H1 (cell line): ENCODE data around the gene HMCN2. TPM values are rescaled to one million over a fixed set of nuclear protein-coding genes. Genes with fewer than 3 reads are reported as not detected.

Experiments
- CBX8 ChIP-seq: fragments of 300-800, 300-1000 bp; sonication (generic); IDR thresholded peaks from 2 replicates; pipeline ENCODE4 v1.7.1; 2016; ENCODE audit warnings: low read depth, low read length, borderline replicate concordance
- RFX5 ChIP-seq: IDR thresholded peaks from 2 replicates; pipeline ENCODE4 v1.6.1; 2011; ENCODE audit warnings: low read depth, low read length, improper control_type of control experiment, borderline replicate concordance
- RXRA ChIP-seq: IDR thresholded peaks from 2 replicates; pipeline ENCODE4 v1.6.1; 2011; ENCODE audit warnings: low read depth, mild to moderate bottlenecking, low read length, moderate library complexity; ENCODE audit not compliant: insufficient read depth
- SP4 ChIP-seq: IDR thresholded peaks from 2 replicates; pipeline ENCODE4 v1.6.1; 2012; ENCODE audit warnings: low read length, inconsistent platforms
- TCF12 ChIP-seq: IDR thresholded peaks from 2 replicates; pipeline ENCODE4 v1.6.1; 2011; ENCODE audit warnings: low read depth, mild to moderate bottlenecking, low read length
- TEAD4 ChIP-seq: IDR thresholded peaks from 2 replicates; pipeline ENCODE4 v1.6.1; 2012; ENCODE audit warnings: low read depth, low read length, inconsistent platforms, mixed read lengths
- ZNF274 ChIP-seq: IDR thresholded peaks from 2 replicates; pipeline ENCODE4 v1.7.0; 2012; ENCODE audit warnings: low read length, borderline replicate concordance; ENCODE audit errors: extremely low read depth
- polyA plus RNA-seq, 7 experiments: library from polyadenylated mRNA; depleted of rRNA in 3 of 7; stranded (reverse) in 5 of 7; unstranded in 2 of 7; fragments of >200 nt in 5 of 7; fragments of 200-250 nt in 2 of 7; gene quantifications; 1 replicate in 5 of 7; 2 replicates in 1 of 7; 4 replicates in 1 of 7; pipeline versions ENCODE4 v1.2.1 to v1.2.3, GENCODE V29; 2011 to 2013; ENCODE audit warnings: missing spikeins in 2 of 7, mixed read lengths in 2 of 7
- total RNA-seq: library from RNA; stranded (reverse); fragmentation: NEBNext Ultra II Directional; extraction: Animal tissue kit (Norgen Biotek cat#: 25700); gene quantifications from 2 replicates; pipeline ENCODE4 v1.2.1, GENCODE V29; 2021
- TF ChIP-seq, protein P1 (sequence below): IDR thresholded peaks from 2 replicates; pipeline ENCODE4 v1.6.1; 2011; ENCODE audit warnings: low read length, improper control_type of control experiment

Gene HMCN2
- total and polyA plus RNA-seq, 2 of the 8 experiments (the other 6 are each of a cell fraction or from before 2014, with no cell fraction given), result 5.0 to 9.1 TPM

DNA sequence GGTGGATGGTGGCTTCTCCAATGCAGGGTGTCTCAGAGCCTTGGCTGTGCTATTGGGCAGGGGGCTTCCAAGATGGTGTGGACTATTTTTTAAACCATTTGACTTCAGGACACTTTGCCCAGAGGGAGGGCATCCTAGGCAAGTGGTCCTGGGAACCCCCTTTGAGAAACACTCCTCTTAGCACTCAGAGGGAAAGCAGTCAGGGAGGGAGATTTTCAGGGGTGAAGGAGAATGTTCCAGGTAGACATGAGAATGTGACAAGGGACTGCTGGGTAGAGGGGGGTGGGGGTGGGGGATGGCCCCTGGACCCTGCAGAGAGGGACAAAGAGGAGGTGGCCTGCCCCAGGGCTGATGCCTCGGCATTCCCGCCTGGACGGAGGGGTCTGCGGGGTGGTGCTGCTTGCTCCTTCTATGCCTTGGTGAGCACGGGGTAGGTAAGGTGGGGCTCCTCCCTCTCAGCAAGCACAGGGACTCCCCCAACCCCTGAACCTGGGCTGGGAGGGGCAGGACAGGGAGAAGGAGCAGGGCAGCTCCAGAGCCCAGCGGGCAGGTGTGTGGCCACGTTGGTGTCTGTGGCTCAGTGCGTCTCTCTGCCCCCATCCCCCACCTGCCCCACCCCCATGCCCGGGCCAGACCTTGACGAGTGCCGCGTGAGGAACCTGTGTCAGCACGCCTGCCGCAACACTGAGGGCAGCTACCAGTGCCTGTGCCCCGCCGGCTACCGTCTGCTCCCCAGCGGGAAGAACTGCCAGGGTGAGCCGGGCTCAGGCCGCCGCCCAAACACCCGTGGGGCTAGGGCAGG, 165.4 kb downstream of the HMCN2 start (continued):
- TF ChIP-seq, protein P1, sequence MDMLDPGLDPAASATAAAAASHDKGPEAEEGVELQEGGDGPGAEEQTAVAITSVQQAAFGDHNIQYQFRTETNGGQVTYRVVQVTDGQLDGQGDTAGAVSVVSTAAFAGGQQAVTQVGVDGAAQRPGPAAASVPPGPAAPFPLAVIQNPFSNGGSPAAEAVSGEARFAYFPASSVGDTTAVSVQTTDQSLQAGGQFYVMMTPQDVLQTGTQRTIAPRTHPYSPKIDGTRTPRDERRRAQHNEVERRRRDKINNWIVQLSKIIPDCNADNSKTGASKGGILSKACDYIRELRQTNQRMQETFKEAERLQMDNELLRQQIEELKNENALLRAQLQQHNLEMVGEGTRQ, result no peak
- TF ChIP-seq RFX5 (no peak), RXRA (no peak), TEAD4 (no peak), TCF12 (no peak), CBX8 (no peak), SP4 (no peak), ZNF274 (no peak)
